ENCODE data around the gene PRKCG. TPM values are rescaled to one million over a fixed set of nuclear protein-coding genes. Genes with fewer than 3 reads are reported as not detected.

Gene PRKCG
- total RNA-seq, 1 donor from 2014 or later, result 0.17 TPM

DNA sequence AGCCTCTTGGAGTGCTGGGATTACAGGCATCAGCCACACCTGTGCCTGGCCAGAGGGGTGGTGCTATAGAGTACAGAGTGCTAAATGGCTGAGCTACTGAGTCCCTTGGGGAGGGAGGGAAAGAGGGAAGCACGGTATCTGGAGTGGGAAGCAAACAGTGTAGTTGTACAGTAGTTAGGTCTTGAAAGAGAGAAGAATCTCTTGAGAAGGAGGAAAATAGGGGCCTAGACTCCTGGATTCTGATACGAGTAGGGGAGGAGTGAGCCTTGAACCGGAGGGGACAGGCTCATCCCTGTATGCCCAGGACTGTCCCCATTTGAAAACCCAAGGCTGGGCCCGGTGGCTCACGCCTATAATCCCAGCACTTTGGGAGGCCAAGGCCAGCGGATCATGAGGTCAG lies 9.2 kb upstream of the PRKCG start:
- no peak for DNase-seq

DNA sequence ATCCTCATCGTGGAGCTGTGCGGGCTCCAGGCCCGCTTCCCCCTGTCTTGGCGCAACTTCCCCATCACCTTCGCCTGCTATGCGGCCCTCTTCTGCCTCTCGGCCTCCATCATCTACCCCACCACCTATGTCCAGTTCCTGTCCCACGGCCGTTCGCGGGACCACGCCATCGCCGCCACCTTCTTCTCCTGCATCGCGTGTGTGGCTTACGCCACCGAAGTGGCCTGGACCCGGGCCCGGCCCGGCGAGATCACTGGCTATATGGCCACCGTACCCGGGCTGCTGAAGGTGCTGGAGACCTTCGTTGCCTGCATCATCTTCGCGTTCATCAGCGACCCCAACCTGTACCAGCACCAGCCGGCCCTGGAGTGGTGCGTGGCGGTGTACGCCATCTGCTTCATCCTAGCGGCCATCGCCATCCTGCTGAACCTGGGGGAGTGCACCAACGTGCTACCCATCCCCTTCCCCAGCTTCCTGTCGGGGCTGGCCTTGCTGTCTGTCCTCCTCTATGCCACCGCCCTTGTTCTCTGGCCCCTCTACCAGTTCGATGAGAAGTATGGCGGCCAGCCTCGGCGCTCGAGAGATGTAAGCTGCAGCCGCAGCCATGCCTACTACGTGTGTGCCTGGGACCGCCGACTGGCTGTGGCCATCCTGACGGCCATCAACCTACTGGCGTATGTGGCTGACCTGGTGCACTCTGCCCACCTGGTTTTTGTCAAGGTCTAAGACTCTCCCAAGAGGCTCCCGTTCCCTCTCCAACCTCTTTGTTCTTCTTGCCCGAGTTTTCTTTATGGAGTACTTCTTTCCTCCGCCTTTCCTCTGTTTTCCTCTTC lies 8.0 kb upstream of the PRKCG start:
- DNase-seq, result no peak

DNA sequence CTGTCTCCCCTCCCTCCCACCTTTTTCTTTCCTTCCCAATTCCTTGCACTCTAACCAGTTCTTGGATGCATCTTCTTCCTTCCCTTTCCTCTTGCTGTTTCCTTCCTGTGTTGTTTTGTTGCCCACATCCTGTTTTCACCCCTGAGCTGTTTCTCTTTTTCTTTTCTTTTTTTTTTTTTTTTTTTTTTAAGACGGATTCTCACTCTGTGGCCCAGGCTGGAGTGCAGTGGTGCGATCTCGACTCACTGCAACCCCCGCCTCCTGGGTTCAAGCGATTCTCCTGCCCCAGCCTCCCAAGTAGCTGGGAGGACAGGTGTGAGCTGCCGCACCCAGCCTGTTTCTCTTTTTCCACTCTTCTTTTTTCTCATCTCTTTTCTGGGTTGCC lies 7.4 kb upstream of the PRKCG start:
- DNase-seq, result no peak

DNA sequence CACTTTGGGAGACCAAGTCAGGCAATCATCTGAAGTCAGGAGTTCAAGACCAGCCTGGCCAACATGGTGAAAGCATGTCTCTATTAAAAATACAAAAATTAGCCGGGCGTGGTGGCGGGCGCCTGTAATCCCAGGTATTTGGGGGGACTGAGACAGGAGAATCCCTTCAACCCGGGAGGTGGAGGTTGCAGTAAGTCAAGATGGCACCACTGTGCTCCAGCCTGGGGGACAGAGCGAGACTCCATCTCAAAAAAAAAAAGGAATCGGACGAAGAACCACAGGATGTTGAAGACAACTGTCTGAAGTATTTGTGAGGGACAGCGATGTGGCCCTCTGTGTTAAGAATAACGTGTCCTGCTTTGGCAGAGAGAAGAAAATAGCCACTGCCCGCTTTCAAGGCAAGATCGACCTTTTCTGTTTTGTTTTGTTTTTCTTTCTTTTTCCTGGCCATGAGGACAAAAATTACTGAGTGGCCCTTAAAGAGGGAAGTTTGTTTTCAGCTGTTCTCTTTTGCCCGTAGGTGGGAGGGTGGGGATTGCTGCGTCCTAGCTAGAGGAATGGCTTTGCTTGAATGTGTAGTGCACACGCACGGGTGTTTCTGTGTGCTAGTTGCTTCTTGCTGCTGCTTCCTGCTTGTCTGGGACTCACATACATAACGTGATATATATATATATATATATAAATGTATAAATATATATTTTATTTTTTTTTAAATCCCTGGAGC lies 6.2 kb upstream of the PRKCG start:
- no peak for DNase-seq

DNA sequence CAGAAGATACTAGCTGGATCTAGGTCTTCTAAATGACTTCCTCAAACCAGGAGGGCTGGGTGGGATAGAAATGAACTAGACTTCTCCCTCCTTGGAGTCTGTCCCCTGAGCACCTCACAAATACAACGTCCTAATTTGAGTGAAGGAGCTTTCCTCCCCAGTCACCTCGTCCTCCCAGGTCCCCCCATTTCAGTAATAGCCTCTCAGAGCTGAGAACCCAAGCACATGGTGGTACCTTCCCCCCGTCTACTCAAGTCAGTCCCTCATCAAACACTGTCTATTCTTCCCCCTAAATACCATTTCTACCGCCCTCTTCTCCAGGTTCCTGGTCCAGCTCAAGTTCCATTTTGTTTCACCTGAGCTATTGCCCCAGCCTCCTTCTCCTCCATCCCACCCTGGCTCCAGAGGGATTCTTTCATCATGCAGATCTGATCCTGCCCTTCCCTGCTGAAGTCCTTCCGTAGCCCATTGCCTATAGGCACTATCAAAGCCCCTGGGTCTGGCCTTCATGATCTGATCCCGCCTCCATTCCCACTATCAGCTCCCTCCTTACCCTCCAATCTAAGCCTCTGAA lies 5.3 kb upstream of the PRKCG start:
- DNase-seq, result no peak

DNA sequence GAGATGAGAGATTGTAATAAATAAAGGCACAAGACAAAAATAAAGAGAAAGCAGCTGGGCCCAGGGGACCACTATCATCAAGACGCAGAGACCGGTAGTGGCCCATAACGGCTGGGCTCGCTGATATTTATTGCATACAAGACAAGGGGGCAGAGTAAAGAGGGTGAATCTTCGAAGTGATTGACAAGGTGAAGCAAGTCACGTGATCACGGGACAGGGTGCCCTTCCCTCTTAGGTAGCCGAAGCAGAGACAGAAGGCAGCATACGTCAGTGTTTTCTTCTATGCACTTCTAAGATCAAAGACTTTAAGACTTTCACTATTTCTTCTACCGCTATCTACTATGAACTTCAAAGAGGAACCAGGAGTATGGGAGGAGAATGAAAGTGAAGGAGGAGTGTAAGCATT lies 4.6 kb upstream of the PRKCG start:
- DNase-seq, result no peak

DNA sequence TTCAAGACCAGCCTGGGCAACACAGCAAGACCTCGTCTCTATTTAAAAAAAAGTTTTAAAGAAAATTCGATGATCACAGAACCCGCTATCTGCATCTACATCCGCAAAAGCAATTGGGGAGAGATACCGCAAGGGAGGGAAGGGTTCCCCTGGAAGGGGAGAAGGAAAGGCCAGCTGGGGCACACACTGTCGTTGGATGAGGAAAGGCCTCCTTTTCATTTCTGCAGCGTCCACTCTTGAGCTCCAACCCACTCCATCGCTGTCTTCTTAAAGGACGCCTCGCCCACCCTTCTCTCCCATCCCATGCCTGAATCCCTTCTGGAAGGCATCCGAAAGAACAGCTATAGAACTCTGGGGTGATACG lies 3.2 kb upstream of the PRKCG start:
- no peak for DNase-seq

DNA sequence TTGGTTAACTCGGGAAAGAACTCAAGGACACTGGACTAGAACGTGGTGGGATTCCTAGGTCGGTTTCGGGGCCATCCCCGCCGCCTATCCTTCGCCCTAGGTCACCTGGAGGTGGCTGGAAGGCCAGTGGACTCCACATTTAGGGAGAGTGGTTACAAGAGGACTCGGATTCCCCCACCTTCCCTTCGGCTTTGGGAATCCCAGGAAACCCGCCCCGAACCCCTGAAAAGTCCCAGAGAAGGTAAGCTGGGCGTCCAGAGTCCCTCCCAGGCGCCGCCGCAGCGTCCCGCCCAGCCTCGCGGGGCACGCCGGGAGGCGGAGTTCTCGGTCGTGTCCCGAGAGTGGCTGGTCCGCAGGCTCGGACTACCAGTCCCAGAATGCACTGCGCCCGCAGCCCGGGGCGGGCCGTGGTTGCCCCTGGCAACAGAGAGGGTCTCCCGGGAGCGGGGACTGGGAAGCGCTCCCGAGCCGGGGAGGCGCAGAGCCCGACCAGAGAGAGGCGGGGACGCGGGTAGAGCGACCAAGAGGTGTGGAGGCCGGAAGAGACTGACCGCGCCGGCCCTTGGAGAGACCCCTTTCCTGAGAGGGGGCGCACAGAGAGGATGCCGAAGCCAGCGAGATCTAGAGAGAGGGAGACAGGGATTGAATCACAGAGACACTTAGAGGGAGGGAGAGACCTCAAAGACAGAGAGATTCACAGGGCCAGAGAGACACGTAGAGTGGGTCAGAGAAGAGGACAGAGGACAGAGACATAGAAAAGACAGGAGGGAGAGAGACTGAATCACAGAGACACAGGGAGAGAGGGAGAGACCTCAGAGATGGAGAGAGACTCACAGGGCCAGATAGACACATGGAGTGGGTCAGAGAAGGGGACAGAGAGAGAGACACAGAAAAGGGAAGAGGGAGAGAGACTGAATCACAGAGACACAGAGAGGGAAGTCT lies 2.6 kb upstream of the PRKCG start:
- peak; percentile 90 for DNase-seq

DNA sequence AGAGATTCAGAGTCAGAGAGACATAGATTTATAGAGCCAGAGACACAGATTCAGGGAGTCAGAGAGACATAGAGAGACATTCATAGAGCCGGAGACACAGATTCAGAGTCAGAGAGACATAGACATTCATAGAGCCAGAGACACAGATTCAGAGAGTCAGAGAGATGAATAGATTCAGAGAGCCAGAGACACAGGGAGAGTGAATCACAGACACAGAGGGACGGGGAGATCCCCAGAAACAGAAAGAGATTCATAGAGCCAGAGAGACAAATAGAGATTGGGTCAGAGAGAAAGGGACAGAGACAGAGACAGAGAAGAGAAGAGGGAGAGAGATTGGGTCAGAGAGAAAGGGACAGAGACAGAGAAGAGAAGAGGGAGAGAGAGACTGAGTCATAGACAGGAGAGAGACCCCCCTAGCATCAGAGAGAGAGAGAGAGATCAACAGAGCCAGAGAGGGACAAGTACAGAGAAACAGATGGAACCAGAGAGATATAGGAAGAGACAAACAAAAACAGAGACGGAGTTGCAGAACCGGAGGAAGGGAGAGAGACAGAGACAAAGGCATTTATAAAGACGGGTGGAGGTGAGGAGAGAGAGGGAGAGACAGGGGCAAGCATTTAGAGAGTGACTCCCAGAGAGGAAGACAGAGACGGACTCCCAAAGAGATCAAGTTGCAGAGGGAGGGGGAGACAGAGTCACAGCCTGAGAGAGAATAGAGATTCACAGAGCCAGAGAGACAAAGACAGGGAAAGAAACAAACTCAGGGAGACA lies 1.1 kb upstream of the PRKCG start:
- no peak for DNase-seq

- DNase-seq, result no peak
These were observed 524 bp downstream of the PRKCG start for GRCh38 chr19:53882391-53883050.

- no peak for DNase-seq
These were observed 1.2 kb downstream of the PRKCG start for GRCh38 chr19:53883231-53883661.

DNA sequence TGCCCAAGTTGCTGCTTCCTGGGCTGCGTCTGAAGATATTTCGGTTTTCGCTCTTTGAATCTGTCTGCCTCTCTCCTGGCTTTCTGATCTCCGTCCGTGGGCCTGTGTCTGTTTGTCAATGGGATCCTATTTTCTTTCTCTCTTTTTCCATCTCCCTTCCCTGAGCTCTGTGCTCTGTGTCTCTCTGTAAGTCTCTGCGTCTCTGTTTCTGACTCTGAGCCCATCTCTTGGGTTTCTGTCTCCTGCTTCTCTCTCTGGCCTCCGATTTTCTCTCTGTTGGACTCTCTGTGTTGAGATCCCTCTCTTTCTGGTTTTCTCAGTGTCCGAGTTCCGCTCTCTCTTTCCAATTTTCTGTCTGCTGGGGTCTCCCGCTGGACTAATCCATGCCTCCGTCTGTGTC lies 1.7 kb downstream of the PRKCG start:
- no peak for DNase-seq

GRCh38 chr19:53884256-53884655 lies 2.3 kb downstream of the PRKCG start:
- no peak for DNase-seq

GRCh38 chr19:53885036-53885435 lies 3.0 kb downstream of the PRKCG start:
- DNase-seq, result no peak

DNA sequence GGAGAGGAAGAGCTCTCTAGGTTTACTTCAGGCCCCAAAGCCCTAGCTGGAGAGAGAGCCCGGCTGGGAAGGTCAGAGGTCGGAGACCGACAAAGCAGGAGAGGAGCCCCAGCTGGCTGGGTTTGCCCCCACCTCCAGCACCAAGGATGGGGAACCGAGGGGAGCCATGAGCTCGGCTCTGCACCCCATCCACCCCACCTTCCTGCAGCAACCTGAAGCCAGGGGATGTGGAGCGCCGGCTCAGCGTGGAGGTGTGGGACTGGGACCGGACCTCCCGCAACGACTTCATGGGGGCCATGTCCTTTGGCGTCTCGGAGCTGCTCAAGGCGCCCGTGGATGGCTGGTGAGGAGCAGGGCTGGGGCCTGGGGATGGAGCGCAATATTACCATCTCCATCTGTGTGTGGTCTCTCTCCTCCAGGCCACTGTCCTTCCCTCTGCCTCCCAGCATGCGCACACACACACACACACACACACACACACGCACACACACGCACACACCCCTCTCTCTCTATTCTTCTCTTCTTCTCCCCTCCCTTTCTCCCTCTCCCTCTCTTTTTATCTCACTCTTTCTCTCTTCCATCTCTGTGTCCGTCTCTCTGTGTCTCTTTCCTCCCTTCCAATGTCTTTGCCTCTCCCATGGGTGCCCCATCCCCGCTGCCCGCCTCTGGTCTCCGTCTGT lies 10.4 kb downstream of the PRKCG start:
- DNase-seq, result no peak

- no peak for DNase-seq
These were observed 11.0 kb downstream of the PRKCG start for GRCh38 chr19:53892981-53893325.

DNA sequence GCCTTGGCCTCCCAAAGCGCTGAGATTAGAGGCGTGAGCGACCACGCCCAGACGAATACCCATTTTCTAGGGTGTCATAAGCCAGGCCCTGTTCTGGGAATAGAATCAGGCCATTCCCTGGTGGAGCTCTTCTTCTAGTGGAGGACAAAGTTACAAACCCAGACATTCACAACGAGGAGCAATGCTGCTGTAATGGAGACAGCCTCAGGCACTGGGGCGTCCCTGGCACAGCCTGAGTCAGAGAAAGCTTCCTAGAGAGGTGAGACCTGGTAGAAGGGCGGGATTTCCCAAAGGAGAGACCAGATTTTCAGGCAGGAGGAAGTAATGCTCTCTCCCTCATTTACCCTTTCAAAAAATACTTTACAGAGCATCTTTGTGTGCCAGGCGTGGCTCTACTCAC lies 12.7 kb downstream of the PRKCG start:
- DNase-seq, result no peak

DNA sequence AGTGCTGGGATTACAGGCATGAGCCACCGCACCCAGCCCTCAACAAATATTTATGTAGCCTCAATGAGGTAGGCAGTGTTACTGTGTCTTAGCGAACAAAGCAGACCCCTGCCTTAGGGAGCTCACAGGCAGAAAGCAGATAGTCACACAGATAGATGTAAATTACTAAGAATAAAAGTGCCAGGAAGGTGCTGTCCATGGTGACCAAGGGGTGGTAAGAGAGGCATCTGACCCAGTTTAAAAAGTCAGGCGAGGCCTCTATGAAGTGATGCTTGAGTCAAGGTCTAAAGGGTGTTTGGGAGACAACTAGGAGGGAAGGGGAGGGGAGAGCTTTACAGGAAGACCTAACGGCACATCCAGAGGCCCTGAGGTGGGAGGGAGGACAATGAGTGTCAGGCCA lies 14.7 kb downstream of the PRKCG start:
- DNase-seq, result no peak

DNA sequence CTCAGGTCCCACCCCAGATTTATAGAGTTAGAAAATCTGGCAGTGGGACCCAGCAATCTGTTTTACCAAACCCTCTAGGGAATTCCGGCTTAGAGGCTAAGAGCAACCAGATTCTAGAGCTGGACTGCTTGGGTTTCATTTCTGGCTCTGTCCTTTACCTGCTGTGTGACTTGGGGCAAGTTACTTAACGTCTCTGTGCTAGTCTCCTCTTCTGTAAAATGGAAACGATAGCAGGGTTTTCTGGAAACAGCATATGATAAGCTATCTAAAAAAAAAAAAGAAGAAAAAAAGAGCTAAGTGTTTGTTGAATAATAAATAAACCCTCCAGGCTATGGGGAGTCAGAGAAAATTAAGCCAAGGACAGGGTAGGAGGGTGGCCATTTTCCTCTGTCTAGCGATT lies 15.5 kb downstream of the PRKCG start:
- DNase-seq, result no peak

- DNase-seq, result no peak
These were observed 16.2 kb downstream of the PRKCG start for GRCh38 chr19:53898166-53898565.
